Measurements from ENCODE around the gene COX7A2L. TPM values are rescaled to one million over a fixed set of nuclear protein-coding genes. Genes with fewer than 3 reads are reported as not detected.

The COX7A2L gene
- total and polyA plus RNA-seq, 2 of the 8 experiments (the other 6 are each of a cell fraction or from before 2014, with no cell fraction given) = 85.6 to 114 TPM

- Histone ChIP-seq H3K56ac (replicated peaks; ENCODE audit: insufficient read length, low read depth, low read length) (no peak overlapping the region), H2AFZ (ENCODE audit: low read length) (peak overlapping the region; percentile 88; the same call in 1 of the 2 replicates), H4K91ac (replicated peaks; ENCODE audit: insufficient read length, low read length) (no peak overlapping the region), H4K8ac (ENCODE audit: extremely low read depth, insufficient read depth, low read length) (no peak overlapping the region; the same call in 1 of the 2 replicates), H2BK120ac (replicated peaks; ENCODE audit: low read depth, low read length) (no peak overlapping the region), H4K5ac (ENCODE audit: insufficient read length, low read depth, low read length) (peak overlapping the region; percentile 70), H3K14ac (ENCODE audit: insufficient read length) (no peak overlapping the region), H3K23me2 (ENCODE audit: low read depth, low read length) (peaks cover 6% of the 10 kb centered on the region), H3K79me2 (ENCODE audit: control insufficient read depth in 1 of 2, insufficient read depth in 2 of 2, low read length in 2 of 2) (peaks cover 16 to 41% of the 10 kb centered on the region in 2 experiments), H3K27me3 (replicated peaks in 1 of 4; ENCODE audit: control insufficient read depth in 3 of 4, extremely low read depth in 1 of 4, insufficient read depth in 3 of 4, low read length in 3 of 4) (no peaks in the 10 kb centered on the region), H4K20me1 (replicated peaks in 1 of 2; ENCODE audit: control insufficient read depth in 1 of 2, insufficient read depth in 2 of 2, low read length in 2 of 2) (peaks cover 0 to 15% of the 10 kb centered on the region in 2 experiments), H3K4me1 (replicated peaks in 1 of 4; ENCODE audit: control insufficient read depth in 3 of 4, insufficient read depth in 4 of 4, low read length in 3 of 4) (peaks cover 0 to 6% (median 2%) of the 10 kb centered on the region in 4 experiments; a peak in 3 of 7 replicates), H3K9ac (replicated peaks in 1 of 4; ENCODE audit: extremely low read depth in 1 of 4, low read depth in 3 of 4, low read length in 3 of 4) (peak overlapping the region in 3 of 4 experiments; percentile 35 to 40 (median 39); a peak in 3 of 7 replicates), H3K27ac (ENCODE audit: low read depth, low read length) (no peak overlapping the region), H3K23ac (ENCODE audit: insufficient read length) (no peak overlapping the region), H3K79me1 (ENCODE audit: low read depth, low read length) (peaks cover 4% of the 10 kb centered on the region; the same call in 1 of the 2 replicates), H2BK20ac (ENCODE audit: low read length) (no peak overlapping the region), H2BK12ac (ENCODE audit: low read depth, low read length) (no peak overlapping the region), H3K4me3 (ENCODE audit: extremely low read depth in 1 of 4, insufficient read depth in 2 of 4, low read depth in 3 of 4, low read length in 4 of 4) (peak overlapping the region; percentile 24 to 54 (median 35); a peak in 6 of 8 replicates), H3K36me3 (ENCODE audit: control insufficient read depth in 2 of 4, insufficient read depth in 4 of 4, low read length in 3 of 4) (no peaks in the 10 kb centered on the region), H2BK5ac (ENCODE audit: low read depth, low read length) (no peak overlapping the region), H3K4ac (replicated peaks; ENCODE audit: insufficient read length, low read depth, low read length) (no peak overlapping the region), H3K9me3 (ENCODE audit: insufficient read depth in 2 of 2, low read depth in 1 of 2, low read length in 1 of 2) (no peaks in the 10 kb centered on the region), H2BK15ac (ENCODE audit: low read length) (no peak overlapping the region), H3K18ac (ENCODE audit: extremely low read depth, low read length) (no peak overlapping the region; the same call in 1 of the 2 replicates), H2AK5ac (ENCODE audit: low read depth, low read length) (no peak overlapping the region), H3K4me2 (ENCODE audit: insufficient read depth in 1 of 2, low read depth in 2 of 2, low read length in 2 of 2) (peak overlapping the region; percentile 63 to 79)
- WGBS, 2 experiments (ENCODE audit: extremely low coverage in 1 of 2, insufficient coverage in 1 of 2, insufficient read length in 1 of 2, insufficient replicate concordance in 2 of 2, low coverage in 1 of 2, low lambda C conversion rate in 2 of 2, missing lambda C conversion rate in 1 of 2) = 38% methylated on average over 6 of the region's 6 CpGs; no CpG with 5 or more reads in 1 of the 2 experiments
- POLR2A ChIA-PET (ENCODE audit: partially characterized antibody) = interaction anchor here (0.6 to 2.0 kb wide), 2 partner anchors 16 to 190 kb away, joined by 4 to 7 read pairs; no protein-coding TSS in a partner anchor
- FAIRE-seq (no peak), DNase-seq (ENCODE audit: low read depth in 1 of 2, low spot score in 2 of 2) (no peak)
- TF ChIP-seq ASH2L (IDR thresholded peaks at IDR 0.05; ENCODE audit: low read length) = peak; percentile 21
- no peak for TF ChIP-seq POU5F1 (IDR thresholded peaks at IDR 0.05; ENCODE audit: low read depth, low read length)
- no peak; a peak in 1 of 3 replicates for TF ChIP-seq POLR2A (IDR thresholded peaks at IDR 0.05; ENCODE audit: control extremely low read depth in 1 of 2, low read depth in 2 of 2, low read length in 2 of 2)
- no peak for TF ChIP-seq TEAD4 (IDR thresholded peaks at IDR 0.05; ENCODE audit: low read depth, low read length)
- CTCF ChIA-PET (ENCODE audit: partially characterized antibody) = interaction anchor here (0.8 to 1.7 kb wide), 3 partner anchors 15 to 23 kb away, joined by 3 to 4 read pairs (median 3); no protein-coding TSS in a partner anchor
These were observed 789 bp upstream of the COX7A2L start for GRCh38 chr2:42361728-42362283.

Measured in H1 (cell line).